22Rv1 (cell line): ENCODE results near the gene ZNF649.

Experiments used
- ZFX ChIP-seq: fragments of 450-650 bp; IDR thresholded peaks from 2 replicates; pipeline ENCODE4 v1.6.1; 2017; ENCODE audit warnings: antibody characterized with exemption, borderline replicate concordance
- TF ChIP-seq, protein P1 (sequence below): fragments of 450-650 bp; IDR thresholded peaks from 2 replicates; pipeline ENCODE4 v1.5.1; 2017; ENCODE audit warnings: mild to moderate bottlenecking

GRCh38 chr19:51915324-51915867, 10.6 kb upstream of the ZNF649 start:
- no peak for TF ChIP-seq ZFX
- TF ChIP-seq, protein P1, sequence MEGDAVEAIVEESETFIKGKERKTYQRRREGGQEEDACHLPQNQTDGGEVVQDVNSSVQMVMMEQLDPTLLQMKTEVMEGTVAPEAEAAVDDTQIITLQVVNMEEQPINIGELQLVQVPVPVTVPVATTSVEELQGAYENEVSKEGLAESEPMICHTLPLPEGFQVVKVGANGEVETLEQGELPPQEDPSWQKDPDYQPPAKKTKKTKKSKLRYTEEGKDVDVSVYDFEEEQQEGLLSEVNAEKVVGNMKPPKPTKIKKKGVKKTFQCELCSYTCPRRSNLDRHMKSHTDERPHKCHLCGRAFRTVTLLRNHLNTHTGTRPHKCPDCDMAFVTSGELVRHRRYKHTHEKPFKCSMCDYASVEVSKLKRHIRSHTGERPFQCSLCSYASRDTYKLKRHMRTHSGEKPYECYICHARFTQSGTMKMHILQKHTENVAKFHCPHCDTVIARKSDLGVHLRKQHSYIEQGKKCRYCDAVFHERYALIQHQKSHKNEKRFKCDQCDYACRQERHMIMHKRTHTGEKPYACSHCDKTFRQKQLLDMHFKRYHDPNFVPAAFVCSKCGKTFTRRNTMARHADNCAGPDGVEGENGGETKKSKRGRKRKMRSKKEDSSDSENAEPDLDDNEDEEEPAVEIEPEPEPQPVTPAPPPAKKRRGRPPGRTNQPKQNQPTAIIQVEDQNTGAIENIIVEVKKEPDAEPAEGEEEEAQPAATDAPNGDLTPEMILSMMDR: no peak
